Measurements from ENCODE around the gene C1orf115.

DNA sequence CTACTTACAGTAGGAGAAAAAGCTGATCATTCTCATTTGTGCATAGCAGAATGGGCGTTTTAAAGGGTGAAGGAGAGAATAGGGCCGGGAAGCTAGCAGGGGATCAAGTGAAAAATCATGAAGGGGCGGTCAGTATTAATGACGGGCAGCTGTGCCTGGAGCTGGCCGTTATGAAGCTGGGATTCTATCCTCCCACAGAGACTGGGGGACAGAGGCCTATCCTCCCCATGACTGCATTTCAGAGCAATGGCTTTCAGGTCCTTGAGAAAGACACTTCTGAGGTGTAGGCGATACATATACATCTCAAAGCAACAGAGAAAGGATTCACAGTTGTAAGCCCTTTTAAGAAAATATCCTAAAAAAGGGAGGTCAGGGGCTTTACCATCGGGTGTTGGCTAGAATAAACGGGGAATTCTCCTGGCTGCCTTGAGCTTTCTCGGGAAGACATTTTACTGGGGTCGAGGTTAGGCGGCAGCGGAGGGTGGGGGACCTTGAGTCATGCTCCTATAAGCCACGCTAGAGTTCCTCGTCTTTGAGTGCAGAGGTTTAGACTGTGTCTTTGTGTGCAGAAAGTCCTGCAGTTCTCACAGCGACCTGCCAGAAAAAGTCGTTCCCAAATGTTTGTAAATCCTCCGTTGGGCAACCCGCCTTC, 57.4 kb downstream of the C1orf115 start:
- TF ChIP-seq CTCF (conservative IDR thresholded peaks at IDR 0.05; ENCODE audit: low read length) (no peak), EZH2phosphoT487 (IDR thresholded peaks at IDR 0.05; ENCODE audit: borderline replicate concordance) (no peak)
